HepG2 (cell line): ENCODE data around the gene PIGV.

Experiments used
- MXD4 ChIP-seq: IDR thresholded peaks from 2 replicates; pipeline ENCODE4 v1.6.1; 2016; ENCODE audit warnings: mild to moderate bottlenecking, missing biosample characterization, missing genetic modification reagents
- POLR2AphosphoS5 ChIP-seq: IDR thresholded peaks from 2 replicates; pipeline ENCODE4 v1.6.1; 2012; ENCODE audit warnings: low read depth, low read length
- ZKSCAN5 ChIP-seq: sonication (generic); formaldehyde crosslinking; IDR thresholded peaks from 2 replicates; pipeline ENCODE4 v1.5.1; 2020; ENCODE audit warnings: mild to moderate bottlenecking, missing genetic modification reagents
- ZNF264 ChIP-seq: sonication (generic); formaldehyde crosslinking; IDR thresholded peaks from 2 replicates; pipeline ENCODE4 v1.4.0; 2020; ENCODE audit warnings: missing genetic modification reagents
- TF ChIP-seq, protein P1 (sequence below): sonication (generic); formaldehyde crosslinking; IDR thresholded peaks from 2 replicates; pipeline ENCODE4 v1.8.1; 2022; ENCODE audit warnings: low read depth, mild to moderate bottlenecking, missing genetic modification reagents
- TF ChIP-seq, protein P2 (sequence below): sonication (generic); formaldehyde crosslinking; IDR thresholded peaks from 2 replicates; pipeline ENCODE4 v1.4.0; 2020; ENCODE audit warnings: mild to moderate bottlenecking, low read depth, missing genetic modification reagents

DNA sequence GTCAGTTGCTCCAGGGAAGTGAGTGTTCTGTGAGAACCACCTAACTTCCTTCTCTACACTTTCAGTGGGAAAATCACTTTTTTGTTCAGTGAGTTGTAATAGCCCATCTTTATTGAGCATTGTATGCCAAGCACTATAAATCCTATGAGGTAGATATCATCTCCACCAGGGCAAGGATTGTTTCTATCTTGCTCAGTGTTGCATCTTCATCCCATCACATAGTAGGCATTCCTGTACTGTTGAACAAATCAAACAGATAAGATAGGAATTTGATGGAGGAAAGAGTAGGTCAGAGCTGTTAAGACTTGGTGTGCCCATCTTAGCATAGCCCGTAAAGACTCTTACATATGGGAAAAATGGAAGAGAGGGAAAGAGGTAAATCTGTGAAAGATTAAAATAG, 2.9 kb upstream of the PIGV start:
- no peak for TF ChIP-seq POLR2AphosphoS5
- TF ChIP-seq, protein P1, sequence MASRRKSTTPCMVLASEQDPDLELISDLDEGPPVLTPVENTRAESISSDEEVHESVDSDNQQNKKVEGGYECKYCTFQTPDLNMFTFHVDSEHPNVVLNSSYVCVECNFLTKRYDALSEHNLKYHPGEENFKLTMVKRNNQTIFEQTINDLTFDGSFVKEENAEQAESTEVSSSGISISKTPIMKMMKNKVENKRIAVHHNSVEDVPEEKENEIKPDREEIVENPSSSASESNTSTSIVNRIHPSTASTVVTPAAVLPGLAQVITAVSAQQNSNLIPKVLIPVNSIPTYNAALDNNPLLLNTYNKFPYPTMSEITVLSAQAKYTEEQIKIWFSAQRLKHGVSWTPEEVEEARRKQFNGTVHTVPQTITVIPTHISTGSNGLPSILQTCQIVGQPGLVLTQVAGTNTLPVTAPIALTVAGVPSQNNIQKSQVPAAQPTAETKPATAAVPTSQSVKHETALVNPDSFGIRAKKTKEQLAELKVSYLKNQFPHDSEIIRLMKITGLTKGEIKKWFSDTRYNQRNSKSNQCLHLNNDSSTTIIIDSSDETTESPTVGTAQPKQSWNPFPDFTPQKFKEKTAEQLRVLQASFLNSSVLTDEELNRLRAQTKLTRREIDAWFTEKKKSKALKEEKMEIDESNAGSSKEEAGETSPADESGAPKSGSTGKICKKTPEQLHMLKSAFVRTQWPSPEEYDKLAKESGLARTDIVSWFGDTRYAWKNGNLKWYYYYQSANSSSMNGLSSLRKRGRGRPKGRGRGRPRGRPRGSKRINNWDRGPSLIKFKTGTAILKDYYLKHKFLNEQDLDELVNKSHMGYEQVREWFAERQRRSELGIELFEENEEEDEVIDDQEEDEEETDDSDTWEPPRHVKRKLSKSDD (CRISPR knock-in tag), result no peak
- TF ChIP-seq ZNF264 (CRISPR knock-in tag), result no peak
- no peak for TF ChIP-seq MXD4 (CRISPR knock-in tag)
- TF ChIP-seq ZKSCAN5, result no peak
- TF ChIP-seq, protein P2, sequence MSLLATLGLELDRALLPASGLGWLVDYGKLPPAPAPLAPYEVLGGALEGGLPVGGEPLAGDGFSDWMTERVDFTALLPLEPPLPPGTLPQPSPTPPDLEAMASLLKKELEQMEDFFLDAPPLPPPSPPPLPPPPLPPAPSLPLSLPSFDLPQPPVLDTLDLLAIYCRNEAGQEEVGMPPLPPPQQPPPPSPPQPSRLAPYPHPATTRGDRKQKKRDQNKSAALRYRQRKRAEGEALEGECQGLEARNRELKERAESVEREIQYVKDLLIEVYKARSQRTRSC, result no peak
